NCI-H2227 treated with DMSO at 0.1 percent for 48 hours (cell line): ENCODE results near the gene PDE4DIP.
"Not testable (repeated sequence)": the region's sequence is repeated elsewhere in the genome, so short reads cannot be mapped to it uniquely, and the experiment has no call there.

ENCODE experiments used
- DNase-seq: peaks from one replicate; lab custom pipeline; 2025; lab: John Stamatoyannopoulos, UW

PDE4DIP gene

GRCh38 chr1:148844220-148844619 is at the start of gene PDE4DIP:
Gene PDE4DIP (plus strand): TSS chr1:148844428. CDS start chr1:148844775, 347 bp downstream.
- DNase-seq: not testable (repeated sequence)

GRCh38 chr1:148808268-148808928 is 35.8 kb upstream of the PDE4DIP start:
- DNase-seq: not testable (repeated sequence)

- not testable (repeated sequence) for DNase-seq
Measured at GRCh38 chr1:148808929-148809283, 35.3 kb upstream of the PDE4DIP start.

GRCh38 chr1:148822180-148822579 is 22.0 kb upstream of the PDE4DIP start:
- DNase-seq: not testable (repeated sequence)

- not testable (repeated sequence) for DNase-seq
Measured at GRCh38 chr1:148823822-148824221, 20.4 kb upstream of the PDE4DIP start.

GRCh38 chr1:148825029-148825428 is 19.2 kb upstream of the PDE4DIP start:
- DNase-seq: not testable (repeated sequence)

GRCh38 chr1:148828531-148828930 is 15.7 kb upstream of the PDE4DIP start:
- DNase-seq: not testable (repeated sequence)

GRCh38 chr1:148828962-148829361 is 15.3 kb upstream of the PDE4DIP start:
- not testable (repeated sequence) for DNase-seq

GRCh38 chr1:148829365-148829764 is 14.9 kb upstream of the PDE4DIP start:
- not testable (repeated sequence) for DNase-seq

- not testable (repeated sequence) for DNase-seq
Measured at GRCh38 chr1:148841262-148841661, 3.0 kb upstream of the PDE4DIP start.

- DNase-seq: not testable (repeated sequence)
Measured at GRCh38 chr1:148844651-148845050, 423 bp downstream of the PDE4DIP start.

GRCh38 chr1:148845068-148845467 is 840 bp downstream of the PDE4DIP start:
- not testable (repeated sequence) for DNase-seq

- not testable (repeated sequence) for DNase-seq
Measured at GRCh38 chr1:148850347-148850746, 6.1 kb downstream of the PDE4DIP start.

GRCh38 chr1:148850840-148851239 is 6.6 kb downstream of the PDE4DIP start:
- not testable (repeated sequence) for DNase-seq

GRCh38 chr1:148851684-148852083 is 7.5 kb downstream of the PDE4DIP start:
- DNase-seq: not testable (repeated sequence)

GRCh38 chr1:148853363-148853762 is 9.1 kb downstream of the PDE4DIP start:
- DNase-seq: not testable (repeated sequence)

- not testable (repeated sequence) for DNase-seq
Measured at GRCh38 chr1:148854063-148854462, 9.8 kb downstream of the PDE4DIP start.

- DNase-seq: not testable (repeated sequence)
Measured at GRCh38 chr1:148855367-148855766, 11.1 kb downstream of the PDE4DIP start.

GRCh38 chr1:148860049-148860448 is 15.8 kb downstream of the PDE4DIP start:
- not testable (repeated sequence) for DNase-seq

- not testable (repeated sequence) for DNase-seq
Measured at GRCh38 chr1:148860579-148861259, 16.5 kb downstream of the PDE4DIP start.

GRCh38 chr1:148862590-148862989 is 18.4 kb downstream of the PDE4DIP start:
- DNase-seq: not testable (repeated sequence)

- DNase-seq: not testable (repeated sequence)
Measured at GRCh38 chr1:148868924-148869633, 24.9 kb downstream of the PDE4DIP start.

GRCh38 chr1:148869634-148869961 is 25.4 kb downstream of the PDE4DIP start:
- not testable (repeated sequence) for DNase-seq
